Fibroblast of lung (primary cell): ENCODE measurements around the gene LANCL2. TPM values are rescaled to one million over a fixed set of nuclear protein-coding genes. Genes with fewer than 3 reads are reported as not detected.

ENCODE experiments used
- DNase-seq, 2 donors: peaks; one replicate each; pipeline versions ENCODE4 v3.0.0 to v3.0.0-alpha.2; 2010; ENCODE audit warnings: low read depth in 2 of 2
- H2AFZ ChIP-seq: 2 replicates; pipeline ENCODE4 v1.5.1; 2012; ENCODE audit warnings: low read length, control low read depth, inconsistent platforms
- H3K27ac ChIP-seq: 2 replicates; pipeline ENCODE4 v1.5.1; 2011; ENCODE audit warnings: low read length, control low read depth; ENCODE audit not compliant: insufficient read depth
- H3K27me3 ChIP-seq: 2 replicates; pipeline ENCODE4 v1.5.1; 2011; ENCODE audit warnings: mild to moderate bottlenecking, low read length; ENCODE audit not compliant: control insufficient read depth, insufficient read depth
- H3K36me3 ChIP-seq: 2 replicates; pipeline ENCODE4 v1.5.1; 2011; ENCODE audit warnings: low read length; ENCODE audit not compliant: control insufficient read depth, insufficient read depth
- H3K4me1 ChIP-seq: 2 replicates; pipeline ENCODE4 v1.5.1; 2011; ENCODE audit warnings: low read length; ENCODE audit not compliant: control insufficient read depth, insufficient read depth; ENCODE audit errors: extremely low read depth
- H3K4me2 ChIP-seq: 2 replicates; pipeline ENCODE4 v1.5.1; 2011; ENCODE audit warnings: low read length, control low read depth; ENCODE audit not compliant: insufficient read depth; ENCODE audit errors: extremely low read depth
- H3K4me3 ChIP-seq, 4 experiments: fragments of 200-600 bp in 1 of 4; sonication (generic) in 1 of 4; replicated peaks in 1 of 4; 2 replicates each; pipeline ENCODE4 v1.5.1; 2011 to 2016; ENCODE audit warnings: low read length in 4 of 4, low read depth in 3 of 4, mild to moderate bottlenecking in 3 of 4, control low read depth in 2 of 4, inconsistent platforms in 1 of 4, mixed read lengths in 1 of 4; ENCODE audit not compliant: insufficient read depth in 1 of 4; ENCODE audit errors: control extremely low read depth in 1 of 4
- H3K79me2 ChIP-seq: 2 replicates; pipeline ENCODE4 v1.5.1; 2012; ENCODE audit warnings: mild to moderate bottlenecking, low read length, inconsistent platforms; ENCODE audit not compliant: control insufficient read depth, insufficient read depth
- H3K9ac ChIP-seq: 2 replicates; pipeline ENCODE4 v1.5.1; 2011; ENCODE audit warnings: mild to moderate bottlenecking, low read length, control low read depth; ENCODE audit not compliant: insufficient read depth
- H3K9me3 ChIP-seq: 2 replicates; pipeline ENCODE4 v1.5.1; 2012; ENCODE audit warnings: low read depth, low read length; ENCODE audit not compliant: control insufficient read depth, insufficient read depth
- H4K20me1 ChIP-seq: 2 replicates; pipeline ENCODE4 v1.5.1; 2011; ENCODE audit warnings: low read length; ENCODE audit not compliant: control insufficient read depth, insufficient read depth; ENCODE audit errors: extremely low read depth
- CTCF ChIP-seq, 2 donors: IDR thresholded peaks in 1 of 2; conservative IDR thresholded peaks in 1 of 2; 1 replicate in 1 of 2; 2 replicates in 1 of 2; pipeline ENCODE4 v1.5.1; 2011 to 2012; ENCODE audit warnings: low read length in 2 of 2, control low read depth in 1 of 2, inconsistent platforms in 1 of 2, low read depth in 1 of 2, mild to moderate bottlenecking in 1 of 2
- EZH2 ChIP-seq: IDR thresholded peaks from 2 replicates; pipeline ENCODE4 v1.5.1; 2012; ENCODE audit warnings: low read length, control low read depth, mild to moderate bottlenecking; ENCODE audit errors: missing control alignments
- polyA plus RNA-seq, 2 donors: library from polyadenylated mRNA; depleted of rRNA in 1 of 2; stranded (reverse) in 1 of 2; unstranded in 1 of 2; fragments of >200 nt; gene quantifications; 2 replicates each; pipeline ENCODE4 v1.2.1, GENCODE V29; 2011 to 2012; ENCODE audit warnings: missing spikeins in 1 of 2
- total RNA-seq: library from RNA; depleted of rRNA; stranded (reverse); fragments of >200 nt; gene quantifications from 2 replicates; pipeline ENCODE4 v1.2.1, GENCODE V29; 2014

Gene LANCL2
- total and polyA plus RNA-seq, 2 donors (not counting 1 experiment from before 2014, with no cell fraction given), result 8.9 to 15.0 TPM

- Histone ChIP-seq H3K27ac (no peak overlapping the region), H3K4me3 (no peak overlapping the region), H3K79me2 (no peaks in the 10 kb centered on the region), H3K4me1 (no peaks in the 10 kb centered on the region), H3K9me3 (no peaks in the 10 kb centered on the region), H4K20me1 (no peaks in the 10 kb centered on the region), H2AFZ (no peak overlapping the region), H3K9ac (no peak overlapping the region), H3K36me3 (no peaks in the 10 kb centered on the region), H3K27me3 (no peaks in the 10 kb centered on the region), H3K4me2 (no peak overlapping the region)
- DNase-seq, result no peak
- TF ChIP-seq CTCF (conservative IDR thresholded peaks at IDR 0.05 in 1 of 2, IDR thresholded peaks at IDR 0.05 in 1 of 2; ENCODE audit: low read depth in 1 of 2, low read length in 2 of 2), result no peak
- no peak for TF ChIP-seq EZH2
Measured at GRCh38 chr7:55386541-55386940, 21.4 kb downstream of the LANCL2 start.

GRCh38 chr7:55387062-55387965 lies 22.2 kb downstream of the LANCL2 start:
- Histone ChIP-seq H2AFZ (no peak overlapping the region), H3K9ac (no peak overlapping the region), H3K9me3 (no peaks in the 10 kb centered on the region), H4K20me1 (no peaks in the 10 kb centered on the region), H3K4me1 (no peaks in the 10 kb centered on the region), H3K36me3 (no peaks in the 10 kb centered on the region), H3K4me2 (no peak overlapping the region), H3K27me3 (no peaks in the 10 kb centered on the region), H3K4me3 (no peak overlapping the region), H3K27ac (no peak overlapping the region), H3K79me2 (no peaks in the 10 kb centered on the region)
- TF ChIP-seq CTCF (conservative IDR thresholded peaks at IDR 0.05 in 1 of 2, IDR thresholded peaks at IDR 0.05 in 1 of 2; ENCODE audit: low read depth in 1 of 2, low read length in 2 of 2), result no peak
- no peak for TF ChIP-seq EZH2
- peak; percentile 19 to 29 for DNase-seq

GRCh38 chr7:55396233-55396785 lies 31.2 kb downstream of the LANCL2 start:
- Histone ChIP-seq H3K4me1 (peaks cover 2% of the 10 kb centered on the region), H3K4me2 (no peak overlapping the region), H3K4me3 (no peak overlapping the region), H3K9me3 (no peaks in the 10 kb centered on the region), H3K36me3 (no peaks in the 10 kb centered on the region), H3K79me2 (no peaks in the 10 kb centered on the region), H3K27me3 (no peaks in the 10 kb centered on the region), H3K9ac (no peak overlapping the region), H3K27ac (no peak overlapping the region), H2AFZ (no peak overlapping the region), H4K20me1 (no peaks in the 10 kb centered on the region)
- no peak for TF ChIP-seq CTCF (conservative IDR thresholded peaks at IDR 0.05 in 1 of 2, IDR thresholded peaks at IDR 0.05 in 1 of 2; ENCODE audit: low read depth in 1 of 2, low read length in 2 of 2)
- no peak for TF ChIP-seq EZH2
- no peak for DNase-seq
